Muscle of leg (tissue), 11 donors: ENCODE data around the gene LYPLAL1. TPM values are rescaled to one million over a fixed set of nuclear protein-coding genes. Genes with fewer than 3 reads are reported as not detected.
"Not testable (repeated sequence)": the region's sequence is repeated elsewhere in the genome, so short reads cannot be mapped to it uniquely, and the experiment has no call there.

Source experiments
- DNase-seq: peaks from one replicate; pipeline ENCODE4 v3.0.0; 2013
- H3K27ac ChIP-seq: one replicate; pipeline ENCODE4 v1.5.1; 2013; ENCODE audit warnings: mild to moderate bottlenecking, low read length, control low read depth
- H3K27me3 ChIP-seq: one replicate; pipeline ENCODE4 v1.6.1; 2013; ENCODE audit warnings: low read length; ENCODE audit not compliant: control insufficient read depth, insufficient read depth
- H3K36me3 ChIP-seq: one replicate; pipeline ENCODE4 v1.6.1; 2013; ENCODE audit warnings: low read length; ENCODE audit not compliant: control insufficient read depth, insufficient read depth
- H3K4me1 ChIP-seq: one replicate; pipeline ENCODE4 v1.6.1; 2013; ENCODE audit warnings: low read length; ENCODE audit not compliant: control insufficient read depth, insufficient read depth
- H3K4me3 ChIP-seq: one replicate; pipeline ENCODE4 v1.5.1; 2013; ENCODE audit warnings: low read length, control low read depth
- H3K9me3 ChIP-seq: replicated peaks from 2 replicates; pipeline ENCODE4 v1.6.1; 2013; ENCODE audit warnings: low read depth, low read length; ENCODE audit not compliant: control insufficient read depth
- WGBS: methylation state at CpG from one replicate; pipeline ENCODE4 v1.1.5; 2013; ENCODE audit warnings: missing lambda C conversion rate; ENCODE audit not compliant: insufficient coverage; 5-methylcytosine and 5-hydroxymethylcytosine counted together
- polyA plus RNA-seq, 8 donors: library from polyadenylated mRNA; unstranded; fragments of 120-200 nt; gene quantifications; one replicate each; pipeline versions ENCODE4 v1.2.1 to v1.2.3, GENCODE V29; 2013; ENCODE audit warnings: inconsistent platforms in 1 of 8, low replicate concordance in 1 of 8; ENCODE audit not compliant: insufficient read length in 8 of 8, insufficient read depth in 1 of 8
- total RNA-seq: library from RNA; stranded (reverse); fragments of 120-200 nt; gene quantifications from one replicate; pipeline ENCODE4 v1.2.4, GENCODE V29; 2013

LYPLAL1 gene
- total and polyA plus RNA-seq, 9 donors, result 25.3 to 53.9 (median 29.7) TPM

- peaks cover 12% of the 10 kb centered on the region for H3K36me3 ChIP-seq
- H3K4me3 ChIP-seq, result no peak overlapping the region
- H3K27ac ChIP-seq, result no peak overlapping the region
- H3K27me3 ChIP-seq, result no peaks in the 10 kb centered on the region
- H3K4me1 ChIP-seq, result peaks cover 11% of the 10 kb centered on the region
- no peak for DNase-seq
- WGBS, result 100% methylated on average over 3 of the region's 3 CpGs
- H3K9me3 ChIP-seq, result no peaks in the 10 kb centered on the region
These were observed 3.7 kb downstream of the LYPLAL1 start for GRCh38 chr1:219177363-219177762.

GRCh38 chr1:219177940-219178339 lies 4.3 kb downstream of the LYPLAL1 start:
- peaks cover 11% of the 10 kb centered on the region for H3K4me1 ChIP-seq

GRCh38 chr1:219179293-219179692 lies 5.6 kb downstream of the LYPLAL1 start:
- DNase-seq, result peak; percentile 42

More at GRCh38 chr1:219177940-219178339, 4.3 kb downstream of the LYPLAL1 start:
- no peak for DNase-seq
- no peaks in the 10 kb centered on the region for H3K9me3 ChIP-seq
- 100% methylated on average over 1 of the region's 1 CpG for WGBS
- H3K27ac ChIP-seq, result no peak overlapping the region
- no peaks in the 10 kb centered on the region for H3K27me3 ChIP-seq
- peaks cover 12% of the 10 kb centered on the region for H3K36me3 ChIP-seq
- no peak overlapping the region for H3K4me3 ChIP-seq

GRCh38 chr1:219184337-219184736 lies 10.7 kb downstream of the LYPLAL1 start:
- Histone ChIP-seq H3K9me3 (no peaks in the 10 kb centered on the region), H3K4me1 (peaks cover under 1% of the 10 kb centered on the region), H3K4me3 (no peak overlapping the region), H3K27me3 (no peaks in the 10 kb centered on the region), H3K27ac (no peak overlapping the region), H3K36me3 (peaks cover 13% of the 10 kb centered on the region)
- no CpG with 5 or more reads among the region's 1 CpG for WGBS
- DNase-seq, result no peak

More at GRCh38 chr1:219179293-219179692, 5.6 kb downstream of the LYPLAL1 start:
- Histone ChIP-seq H3K4me3 (no peak overlapping the region), H3K27ac (no peak overlapping the region), H3K9me3 (no peaks in the 10 kb centered on the region), H3K4me1 (peaks cover 10% of the 10 kb centered on the region), H3K27me3 (no peaks in the 10 kb centered on the region), H3K36me3 (peaks cover 12% of the 10 kb centered on the region)

- Histone ChIP-seq H3K27ac (no peak overlapping the region), H3K9me3 (no peaks in the 10 kb centered on the region), H3K27me3 (no peaks in the 10 kb centered on the region), H3K36me3 (peaks cover 9% of the 10 kb centered on the region), H3K4me1 (peaks cover 2% of the 10 kb centered on the region), H3K4me3 (no peak overlapping the region)
- WGBS, result 100% methylated on average over 1 of the region's 3 CpGs
- no peak for DNase-seq
These were observed 11.9 kb downstream of the LYPLAL1 start for GRCh38 chr1:219185486-219186117.

GRCh38 chr1:219188331-219188803 lies 14.7 kb downstream of the LYPLAL1 start:
- Histone ChIP-seq H3K4me1 (peaks cover 2% of the 10 kb centered on the region), H3K9me3 (no peaks in the 10 kb centered on the region), H3K4me3 (no peak overlapping the region), H3K27ac (no peak overlapping the region), H3K36me3 (peaks cover 3% of the 10 kb centered on the region), H3K27me3 (no peaks in the 10 kb centered on the region)
- peak; percentile 28 for DNase-seq
- WGBS, result 80% methylated on average over 1 of the region's 3 CpGs

GRCh38 chr1:219189021-219189824 lies 15.5 kb downstream of the LYPLAL1 start:
- Histone ChIP-seq H3K4me3 (no peak overlapping the region), H3K9me3 (no peaks in the 10 kb centered on the region), H3K4me1 (peaks cover 2% of the 10 kb centered on the region), H3K27me3 (no peaks in the 10 kb centered on the region), H3K36me3 (peaks cover 3% of the 10 kb centered on the region), H3K27ac (peak overlapping the region; percentile 79)
- peak; percentile 90 for DNase-seq

GRCh38 chr1:219189952-219190351 lies 16.3 kb downstream of the LYPLAL1 start:
- H3K27me3 ChIP-seq, result no peaks in the 10 kb centered on the region
- H3K27ac ChIP-seq, result no peak overlapping the region
- no peak overlapping the region for H3K4me3 ChIP-seq
- peaks cover 2% of the 10 kb centered on the region for H3K4me1 ChIP-seq
- no peak for DNase-seq
- WGBS, result no CpG with 5 or more reads among the region's 3 CpGs
- H3K9me3 ChIP-seq, result no peaks in the 10 kb centered on the region
- peaks cover 3% of the 10 kb centered on the region for H3K36me3 ChIP-seq

- no peak overlapping the region for H3K4me3 ChIP-seq
- H3K27me3 ChIP-seq, result no peaks in the 10 kb centered on the region
- H3K9me3 ChIP-seq, result no peaks in the 10 kb centered on the region
- whole genome bisulfite sequencing, result no CpG with 5 or more reads among the region's 3 CpGs
- peaks cover 1% of the 10 kb centered on the region for H3K36me3 ChIP-seq
- H3K4me1 ChIP-seq, result peaks cover 2% of the 10 kb centered on the region
- no peak for DNase-seq
- H3K27ac ChIP-seq, result no peak overlapping the region
These were observed 16.9 kb downstream of the LYPLAL1 start for GRCh38 chr1:219190605-219191004.

GRCh38 chr1:219195833-219196232 lies 22.2 kb downstream of the LYPLAL1 start:
- WGBS, result no CpG with 5 or more reads among the region's 3 CpGs
- DNase-seq, result not testable (repeated sequence)

More at GRCh38 chr1:219195833-219196232, 22.2 kb downstream of the LYPLAL1 start:
- H3K9me3 ChIP-seq, H3K4me3 ChIP-seq, H3K4me1 ChIP-seq, H3K27me3 ChIP-seq, H3K27ac ChIP-seq, H3K36me3 ChIP-seq: not testable (repeated sequence)
